WTC11 (cell line): Measurements from ENCODE around the gene PLA2G1B.

Source experiments
- CREB1 ChIP-seq: sonication (generic); formaldehyde crosslinking; IDR thresholded peaks from 2 replicates; pipeline ENCODE4 v1.8.0; 2023; ENCODE audit warnings: mild to moderate bottlenecking, missing genetic modification reagents
- ETV6 ChIP-seq: sonication (generic); formaldehyde crosslinking; IDR thresholded peaks from 2 replicates; pipeline ENCODE4 v1.8.1; 2022; ENCODE audit warnings: mild to moderate bottlenecking, missing genetic modification reagents
- FOXJ3 ChIP-seq: sonication (generic); formaldehyde crosslinking; IDR thresholded peaks from 2 replicates; pipeline ENCODE4 v1.9.0; 2021; ENCODE audit warnings: missing genetic modification reagents, mild to moderate bottlenecking, borderline replicate concordance
- KAT7 ChIP-seq: sonication (generic); formaldehyde crosslinking; IDR thresholded peaks from 2 replicates; pipeline ENCODE4 v1.8.1; 2023; ENCODE audit warnings: missing genetic modification reagents, mild to moderate bottlenecking, borderline replicate concordance
- MXD4 ChIP-seq: fragments of 250-450 bp; sonication (Bioruptor Pico); IDR thresholded peaks from 2 replicates; pipeline ENCODE4 v1.8.0; 2021; ENCODE audit warnings: mild to moderate bottlenecking, moderate library complexity, borderline replicate concordance
- NR2C2 ChIP-seq: sonication (generic); formaldehyde crosslinking; IDR thresholded peaks from 2 replicates; pipeline ENCODE4 v1.8.0; 2022; ENCODE audit warnings: mild to moderate bottlenecking, missing genetic modification reagents
- SMAD4 ChIP-seq: sonication (generic); formaldehyde crosslinking; IDR thresholded peaks from 2 replicates; pipeline ENCODE4 v1.8.0; 2022; ENCODE audit warnings: mild to moderate bottlenecking, missing genetic modification reagents
- SP1 ChIP-seq: sonication (generic); formaldehyde crosslinking; conservative IDR thresholded peaks from 2 replicates; pipeline ENCODE4 v1.8.1; 2022; ENCODE audit warnings: missing genetic modification reagents
- TCF7 ChIP-seq: sonication (generic); formaldehyde crosslinking; IDR thresholded peaks from 2 replicates; pipeline ENCODE4 v1.8.0; 2022; ENCODE audit warnings: mild to moderate bottlenecking, low read depth, missing genetic modification reagents, moderate library complexity
- TF ChIP-seq, protein P1 (sequence below): fragments of 200-600 bp; IDR thresholded peaks from 2 replicates; pipeline ENCODE4 v1.8.0; 2022; ENCODE audit warnings: antibody characterized with exemption
- TF ChIP-seq, protein P2 (sequence below): sonication (generic); formaldehyde crosslinking; IDR thresholded peaks from 2 replicates; pipeline ENCODE4 v1.8.1; 2023; ENCODE audit warnings: mild to moderate bottlenecking, missing genetic modification reagents, moderate library complexity
- TF ChIP-seq, protein P3 (sequence below): sonication (generic); formaldehyde crosslinking; IDR thresholded peaks from 2 replicates; pipeline ENCODE4 v1.8.0; 2022; ENCODE audit warnings: mild to moderate bottlenecking, missing genetic modification reagents
- TF ChIP-seq, protein P4 (sequence below): sonication (generic); formaldehyde crosslinking; conservative IDR thresholded peaks from 2 replicates; pipeline ENCODE4 v1.8.1; 2023; ENCODE audit warnings: mild to moderate bottlenecking, low read depth, missing genetic modification reagents, moderate library complexity

DNA sequence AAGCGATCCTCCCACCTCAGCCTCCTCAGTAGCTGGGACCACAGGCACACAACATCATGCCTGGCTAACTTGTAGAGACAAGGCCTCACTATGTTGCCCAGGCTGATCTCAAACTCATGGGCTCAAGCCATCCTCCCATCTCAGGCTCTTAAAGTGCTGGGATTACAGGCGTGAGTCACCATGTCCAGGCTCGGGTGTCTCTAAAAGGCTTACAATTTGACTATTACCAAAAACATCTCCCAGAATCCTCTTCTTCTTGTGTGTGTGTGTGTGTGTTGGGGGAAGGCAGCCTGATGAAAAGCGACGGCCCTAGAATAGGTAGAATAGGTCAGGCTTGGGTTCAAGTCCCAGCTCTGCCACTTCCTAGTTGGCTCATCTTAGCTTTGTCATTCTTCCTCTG lies 24.5 kb upstream of the PLA2G1B start:
- TF ChIP-seq, protein P1, sequence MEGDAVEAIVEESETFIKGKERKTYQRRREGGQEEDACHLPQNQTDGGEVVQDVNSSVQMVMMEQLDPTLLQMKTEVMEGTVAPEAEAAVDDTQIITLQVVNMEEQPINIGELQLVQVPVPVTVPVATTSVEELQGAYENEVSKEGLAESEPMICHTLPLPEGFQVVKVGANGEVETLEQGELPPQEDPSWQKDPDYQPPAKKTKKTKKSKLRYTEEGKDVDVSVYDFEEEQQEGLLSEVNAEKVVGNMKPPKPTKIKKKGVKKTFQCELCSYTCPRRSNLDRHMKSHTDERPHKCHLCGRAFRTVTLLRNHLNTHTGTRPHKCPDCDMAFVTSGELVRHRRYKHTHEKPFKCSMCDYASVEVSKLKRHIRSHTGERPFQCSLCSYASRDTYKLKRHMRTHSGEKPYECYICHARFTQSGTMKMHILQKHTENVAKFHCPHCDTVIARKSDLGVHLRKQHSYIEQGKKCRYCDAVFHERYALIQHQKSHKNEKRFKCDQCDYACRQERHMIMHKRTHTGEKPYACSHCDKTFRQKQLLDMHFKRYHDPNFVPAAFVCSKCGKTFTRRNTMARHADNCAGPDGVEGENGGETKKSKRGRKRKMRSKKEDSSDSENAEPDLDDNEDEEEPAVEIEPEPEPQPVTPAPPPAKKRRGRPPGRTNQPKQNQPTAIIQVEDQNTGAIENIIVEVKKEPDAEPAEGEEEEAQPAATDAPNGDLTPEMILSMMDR: no peak
- no peak for TF ChIP-seq FOXJ3 (CRISPR knock-in tag)
- TF ChIP-seq SMAD4 (CRISPR knock-in tag): no peak
- TF ChIP-seq, protein P2, sequence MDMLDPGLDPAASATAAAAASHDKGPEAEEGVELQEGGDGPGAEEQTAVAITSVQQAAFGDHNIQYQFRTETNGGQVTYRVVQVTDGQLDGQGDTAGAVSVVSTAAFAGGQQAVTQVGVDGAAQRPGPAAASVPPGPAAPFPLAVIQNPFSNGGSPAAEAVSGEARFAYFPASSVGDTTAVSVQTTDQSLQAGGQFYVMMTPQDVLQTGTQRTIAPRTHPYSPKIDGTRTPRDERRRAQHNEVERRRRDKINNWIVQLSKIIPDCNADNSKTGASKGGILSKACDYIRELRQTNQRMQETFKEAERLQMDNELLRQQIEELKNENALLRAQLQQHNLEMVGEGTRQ (CRISPR knock-in tag): no peak
- TF ChIP-seq, protein P3, sequence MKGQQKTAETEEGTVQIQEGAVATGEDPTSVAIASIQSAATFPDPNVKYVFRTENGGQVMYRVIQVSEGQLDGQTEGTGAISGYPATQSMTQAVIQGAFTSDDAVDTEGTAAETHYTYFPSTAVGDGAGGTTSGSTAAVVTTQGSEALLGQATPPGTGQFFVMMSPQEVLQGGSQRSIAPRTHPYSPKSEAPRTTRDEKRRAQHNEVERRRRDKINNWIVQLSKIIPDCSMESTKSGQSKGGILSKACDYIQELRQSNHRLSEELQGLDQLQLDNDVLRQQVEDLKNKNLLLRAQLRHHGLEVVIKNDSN: no peak
- no peak for TF ChIP-seq SP1 (CRISPR knock-in tag)
- TF ChIP-seq CREB1 (CRISPR knock-in tag): no peak
- TF ChIP-seq, protein P4, sequence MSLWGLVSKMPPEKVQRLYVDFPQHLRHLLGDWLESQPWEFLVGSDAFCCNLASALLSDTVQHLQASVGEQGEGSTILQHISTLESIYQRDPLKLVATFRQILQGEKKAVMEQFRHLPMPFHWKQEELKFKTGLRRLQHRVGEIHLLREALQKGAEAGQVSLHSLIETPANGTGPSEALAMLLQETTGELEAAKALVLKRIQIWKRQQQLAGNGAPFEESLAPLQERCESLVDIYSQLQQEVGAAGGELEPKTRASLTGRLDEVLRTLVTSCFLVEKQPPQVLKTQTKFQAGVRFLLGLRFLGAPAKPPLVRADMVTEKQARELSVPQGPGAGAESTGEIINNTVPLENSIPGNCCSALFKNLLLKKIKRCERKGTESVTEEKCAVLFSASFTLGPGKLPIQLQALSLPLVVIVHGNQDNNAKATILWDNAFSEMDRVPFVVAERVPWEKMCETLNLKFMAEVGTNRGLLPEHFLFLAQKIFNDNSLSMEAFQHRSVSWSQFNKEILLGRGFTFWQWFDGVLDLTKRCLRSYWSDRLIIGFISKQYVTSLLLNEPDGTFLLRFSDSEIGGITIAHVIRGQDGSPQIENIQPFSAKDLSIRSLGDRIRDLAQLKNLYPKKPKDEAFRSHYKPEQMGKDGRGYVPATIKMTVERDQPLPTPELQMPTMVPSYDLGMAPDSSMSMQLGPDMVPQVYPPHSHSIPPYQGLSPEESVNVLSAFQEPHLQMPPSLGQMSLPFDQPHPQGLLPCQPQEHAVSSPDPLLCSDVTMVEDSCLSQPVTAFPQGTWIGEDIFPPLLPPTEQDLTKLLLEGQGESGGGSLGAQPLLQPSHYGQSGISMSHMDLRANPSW (CRISPR knock-in tag): no peak
- no peak for TF ChIP-seq ETV6
- TF ChIP-seq TCF7 (CRISPR knock-in tag): no peak
- no peak for TF ChIP-seq NR2C2 (CRISPR knock-in tag)
- TF ChIP-seq MXD4 (CRISPR knock-in tag): no peak
- TF ChIP-seq KAT7 (CRISPR knock-in tag): no peak
